Measurements from ENCODE around the gene HHAT. TPM values are rescaled to one million over a fixed set of nuclear protein-coding genes. Genes with fewer than 3 reads are reported as not detected.

Gene HHAT
- total and polyA plus RNA-seq, 9 of the 15 experiments (the other 6 are each of a cell fraction or from before 2014, with no cell fraction given): 0.07 to 0.16 (median 0.13) TPM; not detected in 1

GRCh38 chr1:210540288-210540687, 211.6 kb downstream of the HHAT start:
- no peaks in the 10 kb centered on the region for H4K20me1 ChIP-seq (replicated peaks; ENCODE audit: control insufficient read depth, insufficient read depth, low read length)
- H3K79me2 ChIP-seq (ENCODE audit: control insufficient read depth, insufficient read depth, low read length): no peaks in the 10 kb centered on the region
- no peaks in the 10 kb centered on the region for H3K4me1 ChIP-seq (replicated peaks in 1 of 2; ENCODE audit: control insufficient read depth in 2 of 2, insufficient read depth in 2 of 2, low read length in 2 of 2)
- H3K9ac ChIP-seq (ENCODE audit: insufficient read depth in 1 of 2, low read depth in 2 of 2, low read length in 2 of 2): no peak overlapping the region
- no peaks in the 10 kb centered on the region for H3K9me3 ChIP-seq (replicated peaks; ENCODE audit: control insufficient read depth, insufficient read depth, low read depth, low read length)
- POLR2A ChIA-PET: interaction anchor here (0.6 kb wide), 1 partner anchor 70 kb away, joined by 3 read pairs; no protein-coding TSS in a partner anchor
- ATAC-seq (no peak), FAIRE-seq (no peak), DNase-seq (ENCODE audit: extremely low read depth in 1 of 4, low spot score in 3 of 4) (no peak)
- no peak overlapping the region for H2AFZ ChIP-seq (ENCODE audit: low read depth, low read length)
- no peaks in the 10 kb centered on the region for H3K36me3 ChIP-seq (ENCODE audit: control insufficient read depth, insufficient read depth, low read length)
- no peak overlapping the region for H3K4me2 ChIP-seq (ENCODE audit: insufficient read depth, low read length)
- H3K9me1 ChIP-seq (ENCODE audit: control insufficient read depth, insufficient read depth, low read length): no peaks in the 10 kb centered on the region
- CTCF ChIA-PET (ENCODE audit: low intra/inter-chr PET ratio): no interaction called here
- intact Hi-C loops (cut with micrococcal nuclease) (no loop called here), in situ Hi-C loops (cut with MboI) (no loop called here)
- 0% methylated on average over 1 of the region's 3 CpGs for WGBS (ENCODE audit: insufficient coverage, low coverage, missing lambda C conversion rate)
- no TSS peak for BruUV-seq (replicated peaks)
- H3K4me3 ChIP-seq: no peak overlapping the region
- H3K27me3 ChIP-seq (ENCODE audit: control insufficient read depth in 2 of 2, insufficient read depth in 2 of 2, low read length in 2 of 2): no peaks in the 10 kb centered on the region
- no peak overlapping the region for H3K27ac ChIP-seq (ENCODE audit: extremely low read depth, low read depth, low read length)
- TF ChIP-seq SMARCB1 (IDR thresholded peaks at IDR 0.05; ENCODE audit: insufficient read length, low read depth) (no peak), SRSF7 (optimal IDR thresholded peaks at IDR 0.05; ENCODE audit: low read depth, low read length) (no peak), CBX2 (IDR thresholded peaks at IDR 0.05; ENCODE audit: insufficient read depth, low read length, poor library complexity, severe bottlenecking) (no peak), ETS1 (conservative IDR thresholded peaks at IDR 0.05; ENCODE audit: control insufficient read depth, low read depth, low read length) (no peak), ZC3H11A (IDR thresholded peaks at IDR 0.05; ENCODE audit: low read depth, low read length) (no peak), CEBPB (tag; IDR thresholded peaks at IDR 0.05) (no peak), USF2 (CRISPR knock-in tag; IDR thresholded peaks at IDR 0.05) (no peak), RNF2 (IDR thresholded peaks at IDR 0.05) (no peak), JUND (IDR thresholded peaks at IDR 0.05; ENCODE audit: borderline replicate concordance, low read depth, low read length) (no peak), JUND (tag; IDR thresholded peaks at IDR 0.05; ENCODE audit: borderline replicate concordance, low read depth, low read length) (no peak), KDM4B (IDR thresholded peaks at IDR 0.05; ENCODE audit: borderline replicate concordance in 2 of 2, low read depth in 1 of 2) (no peak), RERE (CRISPR knock-in tag; IDR thresholded peaks at IDR 0.05; ENCODE audit: borderline replicate concordance) (no peak), TCF3 (CRISPR knock-in tag; IDR thresholded peaks at IDR 0.05) (no peak), ZFPM2 (CRISPR knock-in tag; IDR thresholded peaks at IDR 0.05) (no peak), SMARCE1 (IDR thresholded peaks at IDR 0.05) (no peak)
